B cell (primary cell): ENCODE results near the gene COX5B.

Experiments used
- CTCF ChIP-seq: fragments of 200-600 bp; IDR thresholded peaks from one replicate; pipeline ENCODE4 v1.8.0; 2022; ENCODE audit warnings: antibody characterized with exemption, mild to moderate bottlenecking
- EZH2 ChIP-seq: IDR thresholded peaks from 2 replicates; pipeline ENCODE4 v1.6.1; 2012; ENCODE audit warnings: borderline replicate concordance, low read depth, mild to moderate bottlenecking, moderate library complexity, low read length; ENCODE audit not compliant: insufficient read depth, poor library complexity, severe bottlenecking

- TF ChIP-seq CTCF = no peak
- TF ChIP-seq EZH2 = no peak
Measured at GRCh38 chr2:97691166-97691565, 45.3 kb downstream of the COX5B start.
